SK-N-SH (cell line): Measurements from ENCODE around the gene ABCA4.

Experiments used
- CTCF ChIP-seq: fragments of 200-600 bp; sonication (generic); IDR thresholded peaks from 2 replicates; pipeline ENCODE4 v1.6.1; 2017; ENCODE audit warnings: antibody characterized with exemption, mild to moderate bottlenecking, moderate library complexity
- FOSL2 ChIP-seq: IDR thresholded peaks from 2 replicates; pipeline ENCODE4 v1.4.0; 2012; ENCODE audit warnings: low read depth, mild to moderate bottlenecking, moderate library complexity, borderline replicate concordance
- MEF2A ChIP-seq: IDR thresholded peaks from 2 replicates; pipeline ENCODE4 v1.4.0; 2012; ENCODE audit warnings: low read depth, borderline replicate concordance
- POLR2AphosphoS5 ChIP-seq: IDR thresholded peaks from 2 replicates; pipeline ENCODE4 v1.6.1; 2012; ENCODE audit warnings: low read depth, low read length
- REST ChIP-seq: IDR thresholded peaks from 2 replicates; pipeline ENCODE4 v1.6.1; 2012; ENCODE audit warnings: mild to moderate bottlenecking, low read depth, low read length, moderate library complexity
- TAF1 ChIP-seq: IDR thresholded peaks from 2 replicates; pipeline ENCODE4 v1.6.1; 2012; ENCODE audit warnings: low read depth, mild to moderate bottlenecking, low read length, moderate library complexity, borderline replicate concordance
- TEAD4 ChIP-seq: IDR thresholded peaks from 2 replicates; pipeline ENCODE4 v1.4.0; 2012; ENCODE audit warnings: mild to moderate bottlenecking, borderline replicate concordance; ENCODE audit not compliant: insufficient read depth
- USF1 ChIP-seq: IDR thresholded peaks from 2 replicates; pipeline ENCODE4 v1.4.0; 2012; ENCODE audit warnings: low read depth, borderline replicate concordance

GRCh38 chr1:94014087-94014486 lies 106.9 kb downstream of the ABCA4 start:
- TF ChIP-seq FOSL2 (no peak), CTCF (no peak), TAF1 (no peak), USF1 (no peak), REST (no peak), MEF2A (no peak), POLR2AphosphoS5 (no peak), TEAD4 (no peak)
